PC-3 (cell line): Measurements from ENCODE around the gene BPIFB4. TPM values are rescaled to one million over a fixed set of nuclear protein-coding genes. Genes with fewer than 3 reads are reported as not detected.

Source experiments
- ATAC-seq: fragments of 200-7000 bp; cut with Tn5 transposase; 2 replicates; pipeline ENCODE4 v1.9.1; 2020; ENCODE audit warnings: mild to moderate bottlenecking, moderate library complexity
- BruUV-seq: library from RNA; stranded (reverse); fragments of 400-500 nt; replicated peaks from 2 replicates; lab custom pipeline; 2021; lab: Mats Ljungman, UMichigan
- CTCF ChIA-PET: fragments of 300-600 bp; sonication (Branson Sonifier 250); formaldehyde crosslinking; loops from one replicate; lab custom pipeline; 2022; ENCODE audit warnings: antibody characterized with exemption; lab: Charles Lee
- POLR2A ChIA-PET: fragments of 300-600 bp; sonication (Branson Sonifier 250); formaldehyde crosslinking; loops from one replicate; lab custom pipeline; 2022; ENCODE audit warnings: antibody characterized with exemption; ENCODE audit not compliant: unreplicated experiment; lab: Charles Lee
- DNase-seq: peaks from one replicate; pipeline ENCODE4 v3.0.0-alpha.2; 2015
- H2AFZ ChIP-seq: fragments of 300-600 bp; sonication (generic); 2 replicates; pipeline ENCODE4 v1.6.0; 2016; ENCODE audit warnings: antibody characterized with exemption, low read length
- H3F3A ChIP-seq: fragments of 300-600 bp; sonication (generic); one replicate; pipeline ENCODE4 v1.6.0; 2017; ENCODE audit warnings: antibody characterized with exemption, low read length, control low read depth, mild to moderate bottlenecking; ENCODE audit not compliant: unreplicated experiment
- H3K27ac ChIP-seq: fragments of 300-600 bp; sonication (generic); 2 replicates; pipeline ENCODE4 v1.5.1; 2016; ENCODE audit warnings: mild to moderate bottlenecking, low read length
- H3K27me3 ChIP-seq: fragments of 300-600 bp; sonication (generic); 2 replicates; pipeline ENCODE4 v1.6.1; 2016; ENCODE audit warnings: low read length, mixed read lengths
- H3K36me3 ChIP-seq: fragments of 300-600 bp; sonication (generic); 2 replicates; pipeline ENCODE4 v1.6.1; 2016; ENCODE audit warnings: low read depth, mixed run types, low read length, mixed read lengths
- H3K4me1 ChIP-seq: fragments of 300-600 bp; sonication (generic); 2 replicates; pipeline ENCODE4 v1.5.1; 2016; ENCODE audit warnings: low read length; ENCODE audit not compliant: insufficient read depth
- H3K4me2 ChIP-seq: fragments of 300-600 bp; sonication (generic); 2 replicates; pipeline ENCODE4 v1.6.0; 2016; ENCODE audit warnings: low read length
- H3K4me3 ChIP-seq: fragments of 300-600 bp; sonication (generic); 2 replicates; pipeline ENCODE4 v1.5.1; 2016; ENCODE audit warnings: mild to moderate bottlenecking, low read length, mixed read lengths
- H3K79me2 ChIP-seq: fragments of 300-600 bp; sonication (generic); 2 replicates; pipeline ENCODE4 v1.6.1; 2017; ENCODE audit warnings: low read length, mixed read lengths
- H3K9ac ChIP-seq: fragments of 300-600 bp; sonication (generic); 2 replicates; pipeline ENCODE4 v1.6.0; 2016; ENCODE audit warnings: mild to moderate bottlenecking, low read length
- H3K9me2 ChIP-seq: fragments of 300-600 bp; sonication (generic); replicated peaks from 2 replicates; pipeline ENCODE4 v1.6.1; 2016; ENCODE audit warnings: mixed run types, low read length, mixed read lengths
- H3K9me3 ChIP-seq: fragments of 300-600 bp; sonication (generic); 2 replicates; pipeline ENCODE4 v1.6.1; 2016; ENCODE audit warnings: low read length, mixed read lengths
- H4K20me1 ChIP-seq: fragments of 300-600 bp; sonication (generic); 2 replicates; pipeline ENCODE4 v1.6.1; 2016; ENCODE audit warnings: low read length, mixed read lengths
- CTCF ChIP-seq: fragments of 300-600 bp; sonication (generic); conservative IDR thresholded peaks from 2 replicates; pipeline ENCODE4 v1.5.1; 2017; ENCODE audit warnings: antibody characterized with exemption, low read depth, mild to moderate bottlenecking, low read length
- EZH2 ChIP-seq: fragments of 300-600 bp; sonication (generic); IDR thresholded peaks from one replicate; pipeline ENCODE4 v1.6.1; 2017; ENCODE audit warnings: antibody characterized with exemption, mild to moderate bottlenecking, low read length; ENCODE audit not compliant: unreplicated experiment
- EZH2phosphoT487 ChIP-seq: fragments of 300-600 bp; sonication (generic); IDR thresholded peaks from 2 replicates; pipeline ENCODE4 v1.6.1; 2018; ENCODE audit warnings: mild to moderate bottlenecking, antibody characterized with exemption, low read length, borderline replicate concordance
- intact Hi-C: fragments of 100-400 bp; cut with micrococcal nuclease; formaldehyde crosslinking; loops from 2 replicates; pipeline ENCODE4 v1.9.0; 2023
- total RNA-seq: library from RNA; depleted of rRNA; stranded (reverse); fragments of >200 nt; gene quantifications from 2 replicates; pipeline ENCODE4 v1.2.3, GENCODE V29; 2014

The BPIFB4 gene
- total RNA-seq, 1 experiment from 2014 or later: not detected

- intact Hi-C loops: no loop called here
- ChIA-PET POLR2A (no interaction called here), CTCF (no interaction called here)
- ATAC-seq: no peak
- Histone ChIP-seq H3K4me1 (no peaks in the 10 kb centered on the region), H3K9me3 (no peaks in the 10 kb centered on the region), H4K20me1 (no peaks in the 10 kb centered on the region), H3K9me2 (no peaks in the 10 kb centered on the region), H3K27ac (no peak overlapping the region), H3K4me2 (no peak overlapping the region), H3K9ac (no peak overlapping the region), H3K4me3 (no peak overlapping the region), H3K79me2 (no peaks in the 10 kb centered on the region), H3K27me3 (peaks cover 47% of the 10 kb centered on the region), H2AFZ (no peak overlapping the region), H3K36me3 (no peaks in the 10 kb centered on the region), H3F3A (no peaks in the 10 kb centered on the region)
- DNase-seq: no peak
- BruUV-seq: no TSS peak
- TF ChIP-seq EZH2 (no peak), CTCF (no peak)
Measured at GRCh38 chr20:33070111-33071053, 9.1 kb upstream of the BPIFB4 start.

DNA sequence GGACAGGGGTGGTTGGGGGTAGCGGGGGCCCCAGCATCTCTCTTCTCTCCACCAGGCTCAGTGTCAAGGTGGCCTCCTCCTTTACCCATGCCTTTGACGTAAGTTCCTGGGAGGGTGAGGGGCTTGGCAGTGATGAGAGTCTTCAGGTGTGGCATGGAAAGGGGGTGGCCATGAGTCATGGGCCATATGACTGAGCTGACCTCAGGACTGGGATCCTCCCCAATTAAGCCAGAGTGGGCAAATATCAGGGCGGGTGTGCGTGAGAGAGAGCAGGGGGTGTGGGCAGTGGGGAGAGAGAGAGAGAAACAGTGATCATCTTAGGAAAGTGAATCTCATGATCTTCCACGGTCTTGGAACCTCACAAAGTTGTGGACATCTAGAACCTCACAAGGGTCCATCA, 8.2 kb upstream of the BPIFB4 start:
- ChIA-PET POLR2A (no interaction called here), CTCF (no interaction called here)
- Histone ChIP-seq H3K4me3 (no peak overlapping the region), H3F3A (no peaks in the 10 kb centered on the region), H3K36me3 (no peaks in the 10 kb centered on the region), H4K20me1 (no peaks in the 10 kb centered on the region), H3K4me2 (no peak overlapping the region), H3K4me1 (no peaks in the 10 kb centered on the region), H3K9me3 (no peaks in the 10 kb centered on the region), H3K9me2 (no peaks in the 10 kb centered on the region), H3K27ac (no peak overlapping the region), H2AFZ (no peak overlapping the region), H3K79me2 (no peaks in the 10 kb centered on the region), H3K9ac (no peak overlapping the region), H3K27me3 (peaks cover 46% of the 10 kb centered on the region)
- ATAC-seq (no peak), DNase-seq (no peak)
- TF ChIP-seq EZH2 (no peak), EZH2phosphoT487 (no peak), CTCF (no peak)
- BruUV-seq: no TSS peak
- intact Hi-C loops: no loop called here

DNA sequence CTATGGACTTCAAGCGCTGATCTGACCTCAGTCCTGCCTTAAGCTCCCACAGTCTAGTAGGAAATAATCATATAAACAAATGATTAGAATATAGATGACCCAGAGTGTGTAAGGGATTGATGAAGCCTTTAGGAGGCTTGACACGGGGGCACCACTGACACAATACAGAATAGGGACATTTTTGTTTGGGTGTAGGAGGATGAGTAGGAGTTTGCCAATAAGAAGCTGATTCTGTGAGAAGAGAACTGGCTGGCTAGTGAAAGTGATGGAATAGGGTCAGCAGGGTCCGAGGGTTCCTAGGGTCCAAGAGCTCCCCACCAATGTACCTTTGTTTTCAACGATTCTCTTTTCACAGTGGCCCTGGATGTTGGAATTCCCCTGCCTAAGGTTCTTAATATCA, 7.1 kb upstream of the BPIFB4 start:
- Histone ChIP-seq H3K9me2 (no peaks in the 10 kb centered on the region), H2AFZ (no peak overlapping the region), H3K9me3 (no peaks in the 10 kb centered on the region), H3K36me3 (no peaks in the 10 kb centered on the region), H3F3A (no peaks in the 10 kb centered on the region), H4K20me1 (no peaks in the 10 kb centered on the region), H3K4me1 (no peaks in the 10 kb centered on the region), H3K27ac (no peak overlapping the region), H3K9ac (no peak overlapping the region), H3K4me3 (no peak overlapping the region), H3K79me2 (no peaks in the 10 kb centered on the region), H3K4me2 (no peak overlapping the region), H3K27me3 (peaks cover 39% of the 10 kb centered on the region)
- CTCF ChIA-PET: no interaction called here
- TF ChIP-seq EZH2phosphoT487 (no peak), EZH2 (no peak), CTCF (no peak)
- ATAC-seq (no peak), DNase-seq (no peak)
- BruUV-seq: no TSS peak
- POLR2A ChIA-PET: no interaction called here
- intact Hi-C loops: no loop called here
